Heart right ventricle (tissue), 16 donors: ENCODE data around the gene ISCA2. TPM values are rescaled to one million over a fixed set of nuclear protein-coding genes. Genes with fewer than 3 reads are reported as not detected.

Experiments
- ATAC-seq, 8 donors: fragments of 200-7000 bp; cut with Tn5 transposase; one replicate each; pipeline ENCODE4 v1.9.1; 2020; ENCODE audit warnings: mild to moderate bottlenecking in 8 of 8, moderate library complexity in 8 of 8, moderate number of reproducible peaks in 1 of 8
- DNase-seq, 2 donors: peaks; one replicate each; pipeline ENCODE4 v3.0.0-alpha.2; 2020
- H3K27ac ChIP-seq, 10 donors: fragments of 200-600 bp; sonication (generic) in 2 of 10; one replicate each; pipeline versions ENCODE4 v1.5.0 to v1.8.0; 2020 to 2022; ENCODE audit warnings: mild to moderate bottlenecking in 3 of 10
- H3K27me3 ChIP-seq, 7 donors: fragments of 200-600 bp; one replicate each; pipeline ENCODE4 v1.8.0; 2021 to 2022; ENCODE audit warnings: mild to moderate bottlenecking in 2 of 7
- H3K36me3 ChIP-seq, 9 donors: fragments of 200-600 bp; sonication (generic) in 1 of 9; one replicate each; pipeline versions ENCODE4 v1.5.0 to v1.8.0; 2020 to 2022; ENCODE audit warnings: mild to moderate bottlenecking in 2 of 9
- H3K4me1 ChIP-seq, 9 donors: fragments of 200-600 bp; sonication (generic) in 1 of 9; one replicate each; pipeline versions ENCODE4 v1.5.0 to v1.8.0; 2020 to 2022; ENCODE audit warnings: mild to moderate bottlenecking in 4 of 9
- H3K4me3 ChIP-seq, 10 donors: fragments of 200-600 bp; sonication (generic) in 2 of 10; one replicate each; pipeline versions ENCODE4 v1.5.0 to v1.8.0; 2020 to 2022; ENCODE audit warnings: mild to moderate bottlenecking in 7 of 10, moderate library complexity in 2 of 10
- H3K9me3 ChIP-seq, 11 donors: fragments of 200-600 bp in 10 of 11; sonication (generic) in 2 of 11; one replicate each; pipeline versions ENCODE4 v1.5.0 to v1.8.0; 2013 to 2022; ENCODE audit warnings: mild to moderate bottlenecking in 2 of 11, control low read depth in 1 of 11, moderate library complexity in 1 of 11
- CTCF ChIP-seq, 9 donors: fragments of 200-600 bp; sonication (generic) in 2 of 9; IDR thresholded peaks; one replicate each; pipeline versions ENCODE4 v1.5.0 to v1.8.0; 2021 to 2022; ENCODE audit warnings: antibody characterized with exemption in 9 of 9, mild to moderate bottlenecking in 5 of 9, moderate library complexity in 1 of 9
- WGBS, 2 donors: extraction: QIAGEN DNeasy Blood & Tissue Kit; methylation state at CpG; one replicate each; pipeline ENCODE4 v1.1.7; 2013; ENCODE audit warnings: inconsistent platforms in 1 of 2; 5-methylcytosine and 5-hydroxymethylcytosine counted together
- intact Hi-C, 10 donors: fragments of 100-400 bp; cut with DNase I; formaldehyde crosslinking; loops; one replicate each; pipeline versions ENCODE4 v1.11.1 to v1.14.2; 2022
- polyA plus RNA-seq, 2 donors: library from polyadenylated mRNA; stranded (reverse); fragments of 200-250 nt; gene quantifications; one replicate each; pipeline ENCODE4 v1.2.3, GENCODE V29; 2013
- total RNA-seq, 10 donors: library from RNA; stranded (reverse); fragmentation: NEBNext Ultra II Directional in 3 of 10; extraction: Animal tissue kit (Norgen Biotek cat#: 25700) in 3 of 10; gene quantifications; one replicate each; pipeline versions ENCODE4 v1.2.1 to v1.2.4, GENCODE V29; 2021 to 2023
- donor health status: Arrhythmogenic right ventricular cardiomyopathy.
- donor health status: ischemic (EF 13 %, LVEDD 7.1; RV severe dilation, severe dysfunction).
- donor health status: healthy with polysubstance abuse.
- donor health status: DM: no; HTN: yes; CAD: no.
- donor health status: DM: no; HTN: no; CAD: no.
- donor health status: ischemic (EF 25% LVEDD 6.9; RV normal size, moderate dysfunction).
- donor health status: ischemic (EF 25% LVEDD 5.7; RV mildly dilated, moderate dysfunction).
- donor health status: healthy.
- donor health status: DM: yes; HTN: yes; CAD: no.
- donor health status: Ischemic cardiomyopathy.
- donor health status: ischemic (EF 35%, LVEDD 5.7; RV mildly dilated, moderate dysfunction).
- donor health status: nonischemic (EF 11% LVEDD 7.7; RV severe dilation, severe dysfunction).
- donor health status: DM: yes; HTN: yes; CAD: no.
- donor health status: PGD.
- donor health status: ischemic (EF 29% LVEDD 5.4; RV normal size, mild dysfunction).
- donor health status: nonischemic (EF 23%, LVEDD 6.1; RV moderate dilation, normal function).

ISCA2 gene
- total and polyA plus RNA-seq, 12 donors: 20.6 to 44.3 (median 39.9) TPM

GRCh38 chr14:74528886-74529285 is 35.3 kb downstream of the ISCA2 start:
- Histone ChIP-seq H3K4me1 (peaks cover 0 to 14% (median 0%) of the 10 kb centered on the region in 9 donors), H3K27me3 (no peaks in the 10 kb centered on the region), H3K27ac (no peak overlapping the region), H3K36me3 (peaks cover 0 to 26% (median 0%) of the 10 kb centered on the region in 9 donors), H3K9me3 (no peaks in the 10 kb centered on the region), H3K4me3 (no peak overlapping the region)
- DNase-seq (no peak), ATAC-seq (no peak)
- intact Hi-C loops: no loop called here
- WGBS, 2 donors: 91 to 93% methylated on average over 10 of the region's 10 CpGs
- no peak for TF ChIP-seq CTCF (IDR thresholded peaks at IDR 0.05)

- no peak for DNase-seq
- no peak for TF ChIP-seq CTCF (IDR thresholded peaks at IDR 0.05)
- Histone ChIP-seq H3K4me1 (peaks cover 0 to 6% (median 0%) of the 10 kb centered on the region in 9 donors), H3K9me3 (no peaks in the 10 kb centered on the region), H3K36me3 (peaks cover 0 to 30% (median 0%) of the 10 kb centered on the region in 9 donors), H3K27me3 (no peaks in the 10 kb centered on the region), H3K4me3 (no peak overlapping the region), H3K27ac (no peak overlapping the region)
- intact Hi-C loops: loop anchor here in 1 of 10 donors (10.0 kb wide), 1 partner anchor 74 kb away; no protein-coding TSS in a partner anchor
- no peak for ATAC-seq
- WGBS, 2 donors: 89 to 93% methylated on average over 3 of the region's 3 CpGs
These were observed 37.4 kb downstream of the ISCA2 start for GRCh38 chr14:74531006-74531405.

GRCh38 chr14:74531467-74531866 is 37.9 kb downstream of the ISCA2 start:
- Histone ChIP-seq H3K4me3 (no peak overlapping the region), H3K4me1 (peaks cover 0 to 6% (median 0%) of the 10 kb centered on the region in 9 donors), H3K27ac (no peak overlapping the region), H3K9me3 (no peaks in the 10 kb centered on the region), H3K27me3 (no peaks in the 10 kb centered on the region), H3K36me3 (peaks cover 0 to 35% (median 0%) of the 10 kb centered on the region in 9 donors)
- peak in 7 of 9 donors; percentile 17 to 53 (median 39) for TF ChIP-seq CTCF (IDR thresholded peaks at IDR 0.05)
- WGBS, 2 donors: 50 to 59% methylated on average over 5 of the region's 5 CpGs
- DNase-seq: peak; percentile 38 to 39
- ATAC-seq: peak; percentile 61 to 83 (median 68)
- intact Hi-C loops: loop anchor here in 1 of 10 donors (10.0 kb wide), 1 partner anchor 73 kb away; no protein-coding TSS in a partner anchor

GRCh38 chr14:74532246-74532645 is 38.7 kb downstream of the ISCA2 start:
- Histone ChIP-seq H3K27me3 (no peaks in the 10 kb centered on the region), H3K36me3 (peaks cover 0 to 37% (median 0%) of the 10 kb centered on the region in 9 donors), H3K9me3 (no peaks in the 10 kb centered on the region), H3K27ac (no peak overlapping the region), H3K4me3 (no peak overlapping the region), H3K4me1 (peaks cover 0 to 6% (median 0%) of the 10 kb centered on the region in 9 donors)
- intact Hi-C loops: loop anchor here in 1 of 10 donors (10.0 kb wide), 1 partner anchor 73 kb away; no protein-coding TSS in a partner anchor
- DNase-seq (no peak), ATAC-seq (no peak)
- WGBS, 2 donors: 93 to 96% methylated on average over 10 of the region's 10 CpGs
- TF ChIP-seq CTCF (IDR thresholded peaks at IDR 0.05): no peak
